Epithelial cell of proximal tubule (primary cell): ENCODE measurements around the gene NLGN1. TPM values are rescaled to one million over a fixed set of nuclear protein-coding genes. Genes with fewer than 3 reads are reported as not detected.

Experiments used
- DNase-seq: peaks from one replicate; pipeline ENCODE4 v3.0.0-alpha.2; 2011; ENCODE audit warnings: low read depth
- H3K4me3 ChIP-seq: 2 replicates; pipeline ENCODE4 v1.5.1; 2011; ENCODE audit warnings: low read depth, mild to moderate bottlenecking, low read length
- total RNA-seq: library from RNA; depleted of rRNA; stranded (reverse); fragments of >200 nt; gene quantifications from 2 replicates; pipeline ENCODE4 v1.2.3, GENCODE V29; 2015
- TF ChIP-seq, protein P1 (sequence below): conservative IDR thresholded peaks from 2 replicates; pipeline ENCODE4 v1.5.1; 2012; ENCODE audit warnings: low read depth, mild to moderate bottlenecking, low read length

The NLGN1 gene
- total RNA-seq, 1 donor from 2014 or later = 1.9 TPM

DNA sequence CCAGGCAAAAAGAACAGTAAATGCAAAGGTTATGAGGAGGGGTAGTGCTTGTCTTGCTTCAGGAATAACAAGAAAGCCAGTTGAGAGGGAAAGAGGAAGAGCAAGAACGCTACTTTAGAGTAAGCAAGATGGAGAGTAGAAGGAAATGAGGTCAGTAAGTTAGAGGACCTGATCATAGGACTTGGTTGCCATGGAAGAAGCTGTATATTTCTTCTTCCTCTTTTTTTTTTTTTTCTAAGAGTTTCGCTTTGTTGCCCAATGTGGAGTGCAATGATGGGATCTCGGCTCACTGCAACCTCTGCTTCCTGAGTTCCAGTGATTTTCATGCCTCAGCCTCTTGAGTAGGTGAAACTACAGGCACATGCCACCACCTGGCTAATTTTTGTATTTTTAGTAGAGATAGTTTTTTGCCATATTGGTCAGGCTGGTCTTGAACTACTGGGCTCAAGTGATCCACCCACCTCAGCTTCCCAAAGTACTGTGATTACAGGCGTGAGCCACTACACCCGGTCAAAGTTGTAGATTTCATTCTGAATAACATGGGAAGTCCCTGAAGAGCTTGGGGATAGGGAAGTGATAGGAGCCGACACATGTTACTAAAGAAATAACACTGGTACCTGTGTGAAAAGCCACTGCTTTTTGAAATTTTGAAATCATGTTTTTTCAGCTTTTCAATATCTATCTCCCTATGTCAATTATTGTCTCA is 933.7 kb downstream of the NLGN1 start:
- no peak overlapping the region for H3K4me3 ChIP-seq
- TF ChIP-seq, protein P1, sequence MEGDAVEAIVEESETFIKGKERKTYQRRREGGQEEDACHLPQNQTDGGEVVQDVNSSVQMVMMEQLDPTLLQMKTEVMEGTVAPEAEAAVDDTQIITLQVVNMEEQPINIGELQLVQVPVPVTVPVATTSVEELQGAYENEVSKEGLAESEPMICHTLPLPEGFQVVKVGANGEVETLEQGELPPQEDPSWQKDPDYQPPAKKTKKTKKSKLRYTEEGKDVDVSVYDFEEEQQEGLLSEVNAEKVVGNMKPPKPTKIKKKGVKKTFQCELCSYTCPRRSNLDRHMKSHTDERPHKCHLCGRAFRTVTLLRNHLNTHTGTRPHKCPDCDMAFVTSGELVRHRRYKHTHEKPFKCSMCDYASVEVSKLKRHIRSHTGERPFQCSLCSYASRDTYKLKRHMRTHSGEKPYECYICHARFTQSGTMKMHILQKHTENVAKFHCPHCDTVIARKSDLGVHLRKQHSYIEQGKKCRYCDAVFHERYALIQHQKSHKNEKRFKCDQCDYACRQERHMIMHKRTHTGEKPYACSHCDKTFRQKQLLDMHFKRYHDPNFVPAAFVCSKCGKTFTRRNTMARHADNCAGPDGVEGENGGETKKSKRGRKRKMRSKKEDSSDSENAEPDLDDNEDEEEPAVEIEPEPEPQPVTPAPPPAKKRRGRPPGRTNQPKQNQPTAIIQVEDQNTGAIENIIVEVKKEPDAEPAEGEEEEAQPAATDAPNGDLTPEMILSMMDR = no peak
- DNase-seq = no peak

DNA sequence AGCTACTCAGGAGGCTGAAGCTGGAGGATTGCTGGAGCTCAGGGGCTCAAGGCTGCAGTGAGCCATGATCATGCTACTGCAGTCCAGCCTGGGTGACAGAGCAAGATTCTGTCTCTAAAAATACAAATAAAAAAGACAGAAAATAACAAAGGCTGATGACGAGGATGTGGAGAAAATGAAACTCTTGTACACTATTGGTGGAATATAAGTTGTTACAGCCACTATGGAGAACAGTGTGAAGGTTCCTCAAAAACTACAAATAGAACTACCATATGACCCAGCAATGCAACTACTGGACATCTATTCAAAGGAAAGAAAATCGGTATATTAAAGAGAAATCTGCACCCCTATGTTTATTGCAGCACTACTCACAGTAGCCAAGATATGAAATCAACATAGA is 934.8 kb downstream of the NLGN1 start:
- no peak for DNase-seq
- TF ChIP-seq, protein P1 = no peak
- H3K4me3 ChIP-seq = no peak overlapping the region

DNA sequence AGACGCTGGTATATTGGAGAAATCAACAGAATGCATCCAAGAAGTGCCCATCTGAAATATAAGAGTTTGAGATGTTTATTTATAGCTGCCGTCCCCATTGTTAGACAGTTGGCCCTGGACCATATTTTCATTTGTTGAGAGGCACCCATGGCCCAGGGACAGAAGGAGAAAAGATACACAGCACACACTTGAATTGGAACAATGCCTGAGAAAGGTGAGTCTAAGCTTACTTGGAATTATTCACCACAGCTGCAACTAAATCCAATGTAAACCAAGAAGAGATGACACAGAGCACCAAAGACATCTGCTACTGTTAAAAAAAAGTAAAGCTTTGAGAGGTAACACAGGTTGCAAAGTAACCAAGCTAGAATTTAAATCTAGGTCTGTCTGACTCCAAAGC is 936.1 kb downstream of the NLGN1 start:
- TF ChIP-seq, protein P1 = no peak
- DNase-seq = no peak
- H3K4me3 ChIP-seq = no peak overlapping the region

DNA sequence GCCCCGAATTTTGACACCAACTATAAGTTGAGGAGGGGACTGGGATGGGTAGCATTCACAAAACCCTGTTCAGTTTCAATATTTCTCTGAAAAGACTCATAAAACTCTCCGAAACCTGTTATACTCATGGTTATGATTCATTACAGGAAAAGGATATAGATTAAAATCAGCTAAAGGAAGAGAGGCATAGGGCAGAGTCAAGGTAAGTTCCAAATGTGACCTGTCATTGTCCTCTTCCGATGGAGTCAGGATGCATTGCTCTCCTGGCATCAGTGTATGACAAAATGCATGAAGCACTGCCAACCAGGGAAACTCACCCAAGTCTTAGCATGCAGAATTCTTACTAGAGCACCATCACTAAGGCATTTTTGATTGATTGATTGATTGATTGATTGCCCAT is 936.6 kb downstream of the NLGN1 start:
- DNase-seq = no peak
- H3K4me3 ChIP-seq = no peak overlapping the region
- TF ChIP-seq, protein P1 = no peak

DNA sequence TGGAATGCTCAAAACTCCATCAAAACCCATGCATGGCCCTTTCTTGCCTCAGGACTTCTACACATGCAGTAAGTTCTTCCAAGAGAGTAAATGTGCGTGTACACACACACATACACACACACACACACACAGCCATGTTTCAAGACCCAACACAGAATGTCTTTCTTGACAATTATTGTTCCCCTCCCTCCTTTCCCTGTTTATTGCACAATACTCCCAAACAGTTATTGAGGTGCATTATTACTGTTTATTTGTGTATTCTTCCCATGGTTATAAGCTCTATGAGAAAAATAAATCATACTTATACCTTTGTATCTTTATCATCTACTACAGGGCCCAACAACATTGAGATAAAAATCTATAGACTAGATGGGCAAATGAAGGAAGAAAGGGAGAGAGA is 937.8 kb downstream of the NLGN1 start:
- no peak overlapping the region for H3K4me3 ChIP-seq
- TF ChIP-seq, protein P1 = no peak
- DNase-seq = no peak

DNA sequence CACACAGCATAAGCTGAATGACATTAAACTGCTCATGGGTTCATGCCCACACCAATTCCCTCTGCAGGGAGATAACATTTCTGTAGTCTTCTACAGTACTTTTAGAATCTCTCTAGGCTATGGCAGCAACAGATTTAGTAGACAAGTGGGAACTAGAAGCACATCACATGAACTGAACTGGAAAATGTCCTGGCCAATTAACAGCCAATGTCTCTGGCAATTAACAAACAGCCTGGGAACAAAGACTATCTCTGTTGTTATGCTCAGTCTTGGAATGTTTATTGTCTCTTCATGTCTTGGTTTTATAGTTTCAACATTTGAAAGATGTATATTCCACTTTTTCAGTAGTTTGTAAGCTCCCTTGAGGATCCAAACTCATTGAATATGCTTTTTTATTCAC is 938.4 kb downstream of the NLGN1 start:
- no peak for DNase-seq
- H3K4me3 ChIP-seq = no peak overlapping the region
- TF ChIP-seq, protein P1 = no peak
